Measurements from ENCODE around the gene CELSR3. TPM values are rescaled to one million over a fixed set of nuclear protein-coding genes. Genes with fewer than 3 reads are reported as not detected.
A peak's percentile ranks its signal among the peaks of the same experiment; 100 is the strongest.

CELSR3 gene
- total RNA-seq, 1 donor from 2014 or later, result 2.3 TPM

- POLR2A ChIA-PET, result interaction anchor here (0.6 to 1.3 kb wide), 2 partner anchors 32 to 75 kb away, joined by 5 to 7 read pairs; no protein-coding TSS in a partner anchor
- no peak overlapping the region for H3K27ac Mint-ChIP-seq
Measured at GRCh38 chr3:48685293-48685602, 22.6 kb upstream of the CELSR3 start.

GRCh38 chr3:48684480-48685143, 21.9 kb upstream of the CELSR3 start:
- ATAC-seq (ENCODE audit: low read depth) (no peak), DNase-seq (no peak)
- intact Hi-C loops (cut with micrococcal nuclease), result loop anchor here (1.0 to 10.0 kb wide), 9 partner anchors 20 to 410 kb away; partner anchors contain the start of genes ARIH2, IP6K2, PRKAR2A and UQCRC1
- Mint-ChIP-seq H3K9me3 (no peaks in the 10 kb centered on the region), H3K27ac (peak overlapping the region; percentile 69), H3K36me3 (ENCODE audit: low read depth) (peaks cover 56% of the 10 kb centered on the region), H3K4me1 (peaks cover 43% of the 10 kb centered on the region), H3K27me3 (no peaks in the 10 kb centered on the region), H3K4me3 (peak overlapping the region; percentile 74)
- ChIA-PET CTCF (interaction anchor here (0.6 to 1.0 kb wide), 2 partner anchors 21 to 23 kb away, joined by 3 to 4 read pairs; no protein-coding TSS in a partner anchor), POLR2A (no interaction called here)
- TF ChIP-seq CTCF (IDR thresholded peaks at IDR 0.05), result no peak

More at GRCh38 chr3:48685293-48685602, 22.6 kb upstream of the CELSR3 start:
- DNase-seq (no peak), ATAC-seq (ENCODE audit: low read depth) (no peak)
- intact Hi-C loops (cut with micrococcal nuclease), result loop anchor here (1.0 to 10.0 kb wide), 9 partner anchors 20 to 410 kb away; partner anchors contain the start of genes ARIH2, IP6K2, PRKAR2A and UQCRC1
- CTCF ChIA-PET, result interaction anchor here (0.6 to 1.5 kb wide), 4 partner anchors 13 to 54 kb away, joined by 3 to 6 read pairs (median 3); no protein-coding TSS in a partner anchor
- no peak for TF ChIP-seq CTCF (IDR thresholded peaks at IDR 0.05)
- Mint-ChIP-seq H3K4me1 (peaks cover 36% of the 10 kb centered on the region), H3K9me3 (no peaks in the 10 kb centered on the region), H3K27me3 (no peaks in the 10 kb centered on the region), H3K36me3 (ENCODE audit: low read depth) (peaks cover 58% of the 10 kb centered on the region), H3K4me3 (peak overlapping the region; percentile 90)

GRCh38 chr3:48684054-48684349, 21.3 kb upstream of the CELSR3 start:
- H3K9me3 Mint-ChIP-seq, result no peaks in the 10 kb centered on the region
- ATAC-seq (ENCODE audit: low read depth) (no peak), DNase-seq (no peak)
- H3K27me3 Mint-ChIP-seq, result no peaks in the 10 kb centered on the region
- ChIA-PET CTCF (interaction anchor here (1.0 kb wide), 1 partner anchor 22 kb away, joined by 4 read pairs; no protein-coding TSS in a partner anchor), POLR2A (no interaction called here)
- intact Hi-C loops (cut with micrococcal nuclease), result loop anchor here (2.0 to 10.0 kb wide), 3 partner anchors 19 to 409 kb away; partner anchors contain the start of gene PRKAR2A
- peaks cover 50% of the 10 kb centered on the region for H3K36me3 Mint-ChIP-seq (ENCODE audit: low read depth)
- peaks cover 48% of the 10 kb centered on the region for H3K4me1 Mint-ChIP-seq
- TF ChIP-seq CTCF (IDR thresholded peaks at IDR 0.05), result no peak
- H3K27ac Mint-ChIP-seq, result no peak overlapping the region
- H3K4me3 Mint-ChIP-seq, result peak overlapping the region; percentile 8

GRCh38 chr3:48682786-48683185, 20.1 kb upstream of the CELSR3 start:
- TF ChIP-seq CTCF (IDR thresholded peaks at IDR 0.05), result no peak
- Mint-ChIP-seq H3K27ac (no peak overlapping the region), H3K9me3 (no peaks in the 10 kb centered on the region), H3K27me3 (no peaks in the 10 kb centered on the region), H3K4me1 (peaks cover 53% of the 10 kb centered on the region), H3K36me3 (ENCODE audit: low read depth) (peaks cover 44% of the 10 kb centered on the region), H3K4me3 (no peak overlapping the region)
- ATAC-seq (ENCODE audit: low read depth), result no peak
- ChIA-PET CTCF (no interaction called here), POLR2A (no interaction called here)
- no peak for DNase-seq
- intact Hi-C loops (cut with micrococcal nuclease), result loop anchor here (10.0 kb wide), 1 partner anchor 408 kb away; no protein-coding TSS in a partner anchor

- no peak for TF ChIP-seq CTCF (IDR thresholded peaks at IDR 0.05)
- Mint-ChIP-seq H3K4me1 (peaks cover 53% of the 10 kb centered on the region), H3K27ac (no peak overlapping the region), H3K4me3 (no peak overlapping the region), H3K36me3 (ENCODE audit: low read depth) (peaks cover 37% of the 10 kb centered on the region), H3K27me3 (no peaks in the 10 kb centered on the region), H3K9me3 (no peaks in the 10 kb centered on the region)
- ChIA-PET POLR2A (no interaction called here), CTCF (no interaction called here)
- ATAC-seq (ENCODE audit: low read depth) (no peak), DNase-seq (no peak)
- intact Hi-C loops (cut with micrococcal nuclease), result loop anchor here (10.0 kb wide), 1 partner anchor 407 kb away; no protein-coding TSS in a partner anchor
Measured at GRCh38 chr3:48681974-48682610, 19.4 kb upstream of the CELSR3 start.
